Choroid plexus epithelial cell (primary cell): ENCODE data around the gene SGPP2.

Source experiments
- DNase-seq: peaks from one replicate; pipeline ENCODE4 v3.0.0-alpha.2; 2010; ENCODE audit warnings: low read depth
- H3K4me3 ChIP-seq: 2 replicates; pipeline ENCODE4 v1.5.1; 2011; ENCODE audit warnings: low read depth, mild to moderate bottlenecking, control low read depth, low read length, moderate library complexity
- TF ChIP-seq, protein P1 (sequence below): conservative IDR thresholded peaks from 2 replicates; pipeline ENCODE4 v1.5.1; 2011; ENCODE audit warnings: low read depth, mild to moderate bottlenecking, control low read depth, inconsistent platforms, low read length, moderate library complexity

SGPP2 gene

DNA sequence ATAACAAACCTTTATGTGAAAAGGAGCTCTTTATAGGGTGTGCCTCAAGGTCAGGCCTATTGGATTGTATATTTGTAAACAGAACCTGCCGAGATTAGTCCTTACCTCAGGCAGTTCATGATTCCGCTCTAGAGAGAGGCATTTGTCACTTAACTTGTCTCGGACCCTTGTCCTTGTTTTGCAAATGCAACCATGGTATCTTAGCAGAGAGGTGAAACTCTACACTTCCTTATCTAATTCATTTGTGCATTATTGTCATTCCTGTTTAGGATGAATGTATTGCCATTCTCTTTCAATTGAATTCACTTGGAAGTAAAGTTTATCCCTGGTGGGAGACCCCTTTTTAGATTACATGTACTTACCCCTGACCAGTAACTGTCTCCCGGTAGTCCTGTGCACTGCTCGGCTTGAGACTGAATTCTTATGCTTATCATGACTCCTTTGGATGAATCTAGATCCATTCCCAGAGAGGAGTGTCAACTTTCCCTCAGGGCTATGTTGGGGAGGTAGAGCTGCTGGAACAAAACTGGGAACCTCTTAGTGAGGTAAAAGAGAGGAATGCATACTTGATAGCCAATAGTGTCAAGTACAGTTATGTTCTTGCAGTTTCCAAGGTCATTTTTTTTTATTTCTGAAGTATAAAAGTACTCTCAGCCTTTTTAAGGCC, 46.6 kb downstream of the SGPP2 start:
- TF ChIP-seq, protein P1, sequence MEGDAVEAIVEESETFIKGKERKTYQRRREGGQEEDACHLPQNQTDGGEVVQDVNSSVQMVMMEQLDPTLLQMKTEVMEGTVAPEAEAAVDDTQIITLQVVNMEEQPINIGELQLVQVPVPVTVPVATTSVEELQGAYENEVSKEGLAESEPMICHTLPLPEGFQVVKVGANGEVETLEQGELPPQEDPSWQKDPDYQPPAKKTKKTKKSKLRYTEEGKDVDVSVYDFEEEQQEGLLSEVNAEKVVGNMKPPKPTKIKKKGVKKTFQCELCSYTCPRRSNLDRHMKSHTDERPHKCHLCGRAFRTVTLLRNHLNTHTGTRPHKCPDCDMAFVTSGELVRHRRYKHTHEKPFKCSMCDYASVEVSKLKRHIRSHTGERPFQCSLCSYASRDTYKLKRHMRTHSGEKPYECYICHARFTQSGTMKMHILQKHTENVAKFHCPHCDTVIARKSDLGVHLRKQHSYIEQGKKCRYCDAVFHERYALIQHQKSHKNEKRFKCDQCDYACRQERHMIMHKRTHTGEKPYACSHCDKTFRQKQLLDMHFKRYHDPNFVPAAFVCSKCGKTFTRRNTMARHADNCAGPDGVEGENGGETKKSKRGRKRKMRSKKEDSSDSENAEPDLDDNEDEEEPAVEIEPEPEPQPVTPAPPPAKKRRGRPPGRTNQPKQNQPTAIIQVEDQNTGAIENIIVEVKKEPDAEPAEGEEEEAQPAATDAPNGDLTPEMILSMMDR, result no peak
- H3K4me3 ChIP-seq, result no peak overlapping the region
- DNase-seq, result no peak

DNA sequence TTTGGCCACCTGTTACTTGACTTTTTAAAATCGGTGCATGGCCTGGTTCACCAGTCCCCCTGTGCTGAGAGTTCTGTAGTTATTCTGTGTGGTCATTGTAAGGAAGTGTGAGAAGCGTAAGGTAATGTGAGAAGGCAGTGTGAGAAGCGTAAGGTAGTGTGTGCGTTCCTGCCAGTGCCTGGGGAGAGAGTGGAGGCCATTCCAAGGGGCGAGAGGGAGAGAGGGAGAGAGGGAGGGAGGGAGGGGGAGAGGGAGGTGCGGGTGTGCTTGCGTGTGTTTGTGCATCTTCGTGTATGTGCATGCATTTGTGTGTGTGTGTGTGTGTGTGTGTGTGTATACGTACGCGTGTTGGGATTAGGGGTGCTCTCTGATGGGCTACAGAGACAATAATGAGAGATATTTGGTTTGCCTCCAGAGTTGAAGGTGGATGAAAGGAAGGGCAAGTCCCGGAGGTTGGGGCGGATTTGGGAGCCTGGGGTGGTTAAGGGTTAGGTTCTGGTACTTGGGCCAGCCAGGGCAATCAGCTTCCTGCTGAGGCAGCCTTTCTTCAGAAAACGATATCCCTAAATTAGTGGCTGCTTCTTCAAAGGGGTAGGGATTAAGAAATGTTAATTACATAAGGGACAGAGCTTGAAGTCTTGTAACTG, 53.7 kb downstream of the SGPP2 start:
- H3K4me3 ChIP-seq, result no peak overlapping the region
- TF ChIP-seq, protein P1, result no peak
- DNase-seq, result no peak

DNA sequence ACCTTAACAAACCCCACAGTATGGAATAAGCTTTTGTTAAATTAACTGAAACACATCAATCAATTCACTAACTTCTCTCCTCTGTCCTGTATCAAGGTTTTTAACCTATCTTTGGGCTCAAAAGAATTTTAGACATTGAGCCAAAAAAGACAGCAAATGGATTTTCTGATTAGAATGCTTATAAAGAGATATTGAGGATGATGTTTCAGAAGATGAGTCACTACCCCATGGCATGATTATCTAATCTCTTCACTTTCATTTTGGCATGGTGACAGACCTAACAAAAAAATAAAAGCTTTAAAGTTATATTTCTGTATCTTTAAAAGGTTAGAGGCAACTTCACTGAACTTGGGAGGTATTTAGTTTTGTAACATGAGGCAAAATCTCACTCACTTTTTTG, 55.5 kb downstream of the SGPP2 start:
- H3K4me3 ChIP-seq, result no peak overlapping the region
- TF ChIP-seq, protein P1, result no peak
- DNase-seq, result peak; percentile 15

DNA sequence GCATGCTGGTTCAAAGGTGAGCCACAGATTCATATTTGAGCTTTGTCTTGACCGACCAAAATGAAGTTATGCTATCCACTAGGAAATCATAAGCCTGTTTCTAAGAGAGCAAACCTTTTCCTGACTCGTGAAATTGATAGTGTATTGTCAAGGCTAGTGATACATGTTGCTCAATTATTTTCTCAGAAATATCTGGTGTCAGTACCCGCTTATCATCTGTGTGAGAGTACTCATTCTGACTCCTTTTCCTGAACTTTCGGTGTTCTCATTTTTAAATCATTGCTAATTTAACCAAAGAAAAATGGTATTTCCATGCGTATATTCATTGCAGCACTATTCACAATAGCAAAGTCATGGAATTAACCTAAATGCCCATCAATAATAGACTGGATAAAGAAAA, 56.2 kb downstream of the SGPP2 start:
- no peak overlapping the region for H3K4me3 ChIP-seq
- TF ChIP-seq, protein P1, result no peak
- DNase-seq, result peak; percentile 3

DNA sequence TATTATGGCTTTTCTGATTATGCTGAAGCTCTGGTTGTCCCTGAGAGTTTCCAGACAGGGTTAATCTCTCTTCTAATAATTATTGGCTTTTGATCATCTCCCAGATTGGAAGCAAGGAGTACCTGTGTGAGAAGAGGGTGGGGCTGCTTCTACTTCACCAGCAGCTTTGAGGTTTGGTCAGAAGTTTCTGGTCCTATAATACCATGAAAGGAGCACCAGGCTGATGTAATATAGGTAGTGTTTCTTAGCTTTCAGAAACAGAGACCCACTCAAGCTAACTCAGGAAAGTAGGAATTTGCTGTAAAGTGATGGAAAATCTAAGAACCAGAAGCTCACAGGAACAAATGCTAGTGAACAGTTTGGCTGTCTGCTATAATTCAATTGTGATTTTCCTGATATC, 57.6 kb downstream of the SGPP2 start:
- no peak overlapping the region for H3K4me3 ChIP-seq
- no peak for DNase-seq
- TF ChIP-seq, protein P1, result no peak

DNA sequence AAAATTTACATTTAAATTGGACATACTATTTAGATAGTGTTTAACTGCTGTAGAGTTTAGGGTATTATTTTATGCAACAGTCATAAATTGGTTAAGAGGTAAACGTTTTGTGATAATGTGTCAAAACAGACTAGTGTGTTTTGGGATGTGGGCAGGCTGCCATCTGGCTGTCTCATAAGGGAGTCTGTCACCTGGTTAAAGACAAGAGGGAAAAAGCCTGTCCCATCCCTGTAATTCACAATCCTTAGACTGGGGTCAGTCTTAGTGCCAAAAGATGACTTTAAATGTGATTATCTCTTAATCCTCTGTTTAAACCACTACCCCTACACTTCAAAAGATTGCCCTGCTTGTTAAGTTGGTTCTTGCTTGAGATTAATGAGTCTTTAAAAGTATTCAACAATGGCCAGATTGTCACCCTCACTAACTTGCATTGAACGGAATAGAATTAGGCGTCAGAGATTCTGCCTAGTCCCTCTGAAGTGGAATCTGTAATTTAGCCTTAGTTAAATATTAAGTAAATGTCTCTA, 59.2 kb downstream of the SGPP2 start:
- no peak overlapping the region for H3K4me3 ChIP-seq
- no peak for DNase-seq
- TF ChIP-seq, protein P1, result no peak
